DMS153 treated with DMSO at 0.1 percent for 48 hours (cell line): Measurements from ENCODE around the gene TTC12.

Experiments used
- DNase-seq: peaks from one replicate; lab custom pipeline; 2025; ENCODE audit not compliant: unreplicated experiment; lab: John Stamatoyannopoulos, UW

The TTC12 gene

DNA sequence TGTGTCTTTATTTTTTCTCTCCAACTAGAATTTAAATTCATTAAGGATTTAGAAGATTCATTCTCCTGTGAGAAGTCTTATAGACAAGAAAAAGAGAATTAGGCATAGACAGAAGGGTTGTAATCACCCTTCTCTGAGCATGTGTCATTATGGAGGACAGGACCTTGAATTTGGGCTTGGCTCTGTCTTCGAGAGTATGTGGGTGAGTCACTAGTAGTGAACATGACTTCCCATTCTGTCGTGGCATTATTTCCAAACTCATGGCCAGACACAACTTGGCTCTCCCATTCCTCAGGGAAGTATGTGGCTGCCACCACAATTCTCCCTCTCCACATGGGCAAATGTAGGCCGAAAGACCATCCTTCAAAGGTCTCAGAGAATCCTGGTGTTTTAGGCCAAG lies 58.9 kb downstream of the TTC12 start:
- no peak for DNase-seq

DNA sequence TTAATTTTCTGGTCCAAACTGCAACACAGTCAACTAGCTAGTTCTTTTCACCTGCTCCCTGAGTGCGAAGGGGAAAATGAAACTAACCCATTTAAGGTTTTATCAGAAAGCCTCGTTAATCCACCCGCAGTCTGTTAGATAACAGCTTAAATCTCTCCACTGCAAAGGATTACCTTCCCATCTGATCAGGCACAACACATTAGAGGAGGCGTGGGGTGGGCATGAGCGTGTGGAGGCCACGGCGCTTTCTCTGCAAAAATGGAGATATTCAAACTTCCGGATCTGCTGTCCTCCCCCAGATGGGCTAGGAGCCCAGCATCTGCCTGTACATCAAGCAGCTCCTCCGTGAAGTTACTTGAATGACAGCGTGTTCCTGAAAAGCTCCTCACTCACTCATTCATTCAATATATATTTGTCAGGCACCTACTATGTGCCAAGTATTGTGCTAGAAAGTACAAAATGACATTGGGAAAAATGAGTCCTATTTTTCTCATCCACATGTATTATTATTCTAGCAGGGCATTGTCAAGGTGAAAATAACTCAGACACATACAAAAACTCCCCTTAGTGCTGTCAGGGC lies 59.7 kb downstream of the TTC12 start:
- DNase-seq = no peak

DNA sequence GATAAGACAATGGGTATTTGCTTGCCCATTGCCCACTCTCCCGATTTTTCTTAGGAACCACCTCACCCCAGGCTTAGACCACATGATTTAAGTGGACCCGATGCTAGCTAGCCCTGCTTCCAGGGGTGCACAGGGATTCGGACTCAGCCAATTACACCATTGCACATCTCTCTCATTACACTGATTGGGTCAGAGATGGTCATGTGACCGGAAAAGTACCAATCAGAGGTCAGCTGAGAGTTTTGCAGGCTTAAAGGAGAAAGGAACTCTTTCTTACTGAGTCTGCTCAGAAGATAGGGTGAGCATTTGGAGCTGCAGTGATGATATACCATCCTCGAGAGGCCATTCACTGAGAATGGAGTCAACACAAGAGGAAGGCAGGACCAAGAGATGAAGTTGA lies 61.0 kb downstream of the TTC12 start:
- DNase-seq = no peak

DNA sequence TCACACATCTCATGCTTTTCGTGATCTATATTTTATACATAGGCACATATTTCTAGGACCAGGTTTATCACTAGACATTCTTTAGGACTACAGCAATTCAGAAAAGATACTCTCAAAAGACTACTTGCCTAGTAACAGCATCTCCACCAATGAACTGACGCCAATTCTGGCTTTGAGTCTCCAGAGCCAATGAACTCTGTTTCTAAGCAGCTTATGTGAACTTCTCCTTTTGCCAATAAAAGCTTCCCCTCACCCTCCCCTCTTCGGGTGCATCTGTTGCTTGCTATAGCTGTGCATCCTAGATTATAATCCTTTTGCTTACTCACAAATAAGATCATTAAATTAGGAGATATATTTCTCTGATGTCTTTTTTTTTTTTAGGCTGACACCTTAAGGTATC lies 61.8 kb downstream of the TTC12 start:
- DNase-seq = no peak

DNA sequence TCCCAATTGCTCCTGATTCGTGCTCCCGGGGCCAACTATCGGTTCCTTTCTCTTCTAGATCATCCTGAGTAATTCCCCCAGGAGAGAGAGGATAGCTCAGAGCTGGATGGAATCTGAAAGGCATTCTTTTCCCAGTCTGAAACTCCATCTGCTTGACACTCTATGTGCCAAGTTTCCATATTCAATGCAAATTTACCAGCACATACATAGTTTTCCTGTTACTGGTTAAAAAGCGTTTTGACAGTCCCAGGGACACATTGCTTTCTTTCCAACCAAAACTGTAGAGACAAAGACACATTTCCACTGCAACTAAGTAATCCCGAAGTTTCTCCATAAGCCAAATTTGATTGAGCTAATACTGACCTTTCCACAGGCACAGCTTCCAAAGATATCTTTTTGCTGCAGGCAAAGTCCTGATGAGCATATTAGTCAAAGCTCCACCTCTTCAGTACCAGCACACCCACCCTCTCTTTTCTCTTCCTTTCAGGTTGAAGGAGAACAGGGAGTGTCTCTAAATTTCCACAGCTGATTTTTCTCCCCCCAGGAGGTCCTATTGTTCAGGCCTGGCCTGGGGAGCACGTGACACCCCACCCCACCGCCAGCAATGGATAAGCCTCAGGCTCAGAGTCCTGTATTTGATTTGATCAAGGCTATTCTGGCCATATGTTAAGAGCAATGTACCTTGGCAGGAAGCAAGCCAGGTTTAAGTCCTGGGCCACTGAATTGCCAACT lies 63.5 kb downstream of the TTC12 start:
- no peak for DNase-seq

DNA sequence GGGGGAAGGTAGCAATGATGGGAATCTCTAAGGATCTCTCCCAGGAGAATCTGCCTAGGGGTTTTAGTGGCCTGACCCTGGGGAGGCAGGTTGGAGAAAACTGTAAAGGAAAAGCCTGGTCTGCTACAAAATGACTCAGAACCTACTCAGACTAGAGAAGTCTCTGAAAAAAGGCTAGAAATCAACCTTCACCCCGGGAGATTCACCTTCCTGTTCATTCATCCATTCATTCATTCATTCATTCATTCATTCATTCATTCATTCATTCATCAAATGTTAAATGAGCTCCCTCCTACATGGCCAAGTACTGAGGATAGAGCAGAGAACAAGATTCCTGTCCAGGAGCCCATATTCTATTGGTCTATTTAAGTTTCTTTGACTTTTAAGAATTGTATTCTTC lies 64.3 kb downstream of the TTC12 start:
- DNase-seq = no peak

DNA sequence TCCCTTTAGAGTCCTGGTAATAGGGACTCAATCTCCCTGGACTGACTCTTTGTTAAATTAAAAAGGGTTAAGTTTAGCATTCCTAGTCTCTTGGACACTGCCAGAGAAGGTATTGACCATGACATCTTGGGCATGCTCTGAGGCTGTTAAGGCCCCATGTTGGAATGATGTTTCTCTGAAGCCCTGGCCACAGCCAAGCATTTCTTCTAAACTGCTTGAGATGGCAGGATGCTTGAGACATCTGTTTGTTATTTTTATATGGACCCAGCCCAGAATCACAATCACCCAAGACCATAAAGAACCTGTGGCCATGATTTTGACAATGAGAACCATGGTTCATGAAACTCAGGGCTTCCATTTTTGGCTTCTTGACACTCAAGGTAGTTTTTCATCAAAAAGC lies 67.7 kb downstream of the TTC12 start:
- DNase-seq = no peak

DNA sequence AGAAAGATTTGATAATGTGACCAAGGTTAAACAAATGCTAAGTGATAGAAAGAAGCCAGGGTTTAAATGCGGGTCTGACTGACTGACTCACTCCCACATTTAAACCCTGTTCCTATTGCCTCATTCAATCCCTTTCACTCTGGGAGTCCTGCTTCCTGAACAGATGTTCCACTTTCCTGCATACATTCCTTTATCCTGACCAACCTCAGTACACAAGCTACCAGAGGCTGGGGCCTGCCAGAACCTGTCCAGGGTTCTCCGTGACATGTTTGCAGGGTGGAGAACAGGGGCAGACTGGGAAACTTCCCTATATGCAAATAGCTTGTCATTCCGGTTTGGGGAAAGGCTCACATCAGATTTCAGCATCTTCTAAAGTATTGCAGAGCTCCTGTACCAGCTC lies 70.2 kb downstream of the TTC12 start:
- DNase-seq = peak; percentile 37

DNA sequence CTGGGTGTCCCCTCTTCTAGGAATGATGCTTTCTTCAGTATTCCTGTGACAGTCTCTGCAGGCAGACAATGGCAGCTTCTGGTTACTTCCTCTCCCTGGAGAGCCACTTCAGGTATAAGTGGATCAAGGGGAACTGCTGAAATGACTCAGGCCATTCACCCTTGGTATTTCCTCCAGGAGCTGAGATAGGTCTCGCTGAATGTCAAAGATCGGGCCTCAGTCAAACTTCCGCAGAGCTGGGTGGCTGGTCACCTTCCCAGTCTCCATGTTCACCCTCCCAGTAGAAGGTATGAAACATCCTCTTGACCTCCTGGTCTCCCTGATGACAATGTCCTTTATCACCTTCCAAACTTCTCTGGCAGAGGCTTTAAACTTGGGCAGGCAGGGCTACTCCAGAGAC lies 71.4 kb downstream of the TTC12 start:
- no peak for DNase-seq

DNA sequence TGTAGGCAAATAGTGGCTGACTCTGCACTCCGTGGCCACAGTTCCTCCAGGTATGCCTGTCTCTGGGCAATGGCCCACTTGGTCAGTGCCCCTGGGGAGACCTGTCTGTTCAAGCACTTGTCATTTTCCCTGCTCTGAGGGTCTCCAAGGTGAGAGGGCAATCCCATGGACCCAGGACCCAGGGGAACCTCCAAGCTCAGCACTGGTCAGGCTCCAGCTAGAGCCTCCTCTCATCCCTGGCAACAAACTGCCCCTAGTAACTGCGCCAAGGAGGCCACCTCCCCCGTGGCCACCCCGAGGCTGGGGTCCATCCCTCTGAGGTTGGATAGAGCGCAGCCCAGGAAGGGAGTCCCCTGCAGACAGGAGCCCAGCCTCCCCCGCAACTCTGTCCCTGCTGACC lies 72.5 kb downstream of the TTC12 start:
- DNase-seq = no peak

DNA sequence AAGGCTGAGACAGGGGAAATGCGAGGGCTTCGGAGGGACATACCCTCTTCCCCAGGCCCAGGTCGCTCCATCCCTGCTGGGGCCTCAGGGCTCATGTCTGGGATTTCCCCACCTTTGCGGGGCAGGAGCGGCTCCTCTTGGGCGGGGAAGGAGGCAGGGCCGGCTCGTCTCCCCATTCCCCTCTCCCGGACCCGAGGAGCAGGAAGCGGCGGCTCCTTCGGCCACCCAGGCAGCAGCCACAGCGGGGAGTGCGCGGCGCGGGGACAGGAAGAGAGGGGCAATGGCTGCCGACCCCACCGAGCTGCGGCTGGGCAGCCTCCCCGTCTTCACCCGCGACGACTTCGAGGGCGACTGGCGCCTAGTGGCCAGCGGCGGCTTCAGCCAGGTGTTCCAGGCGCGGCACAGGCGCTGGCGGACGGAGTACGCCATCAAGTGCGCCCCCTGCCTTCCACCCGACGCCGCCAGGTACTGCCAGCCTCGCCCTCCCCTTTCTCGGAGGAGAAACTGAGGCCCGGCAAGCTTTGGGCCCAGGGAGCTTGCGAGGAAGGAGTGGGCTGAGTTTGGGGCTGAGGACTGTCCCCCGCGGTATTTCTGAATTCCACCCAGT lies 73.3 kb downstream of the TTC12 start, which contains the start of gene ANKK1:
Gene ANKK1, plus strand, starts transcription at position 175 of the 607 bp plus-strand sequence. Its CDS starts 106 bp downstream, at position 281.
- no peak for DNase-seq

DNA sequence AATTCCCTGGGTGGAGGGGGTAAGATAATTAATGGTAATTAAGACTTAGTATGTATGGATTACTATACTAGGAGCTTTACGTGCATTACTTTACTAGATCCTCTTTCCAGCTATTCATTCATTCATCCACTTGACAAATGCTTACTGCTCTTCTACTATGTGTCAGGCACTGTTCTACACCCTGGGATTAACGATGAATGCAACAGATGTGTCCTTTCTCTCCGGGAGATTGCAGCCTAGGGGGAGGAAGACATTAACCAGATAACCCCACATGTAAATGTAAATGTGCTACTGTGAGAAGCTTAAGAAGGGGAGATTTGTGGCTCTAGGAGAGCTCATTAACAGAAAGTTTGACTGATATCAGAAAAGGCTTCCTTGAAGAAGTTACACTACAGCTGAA lies 74.9 kb downstream of the TTC12 start:
- no peak for DNase-seq

DNA sequence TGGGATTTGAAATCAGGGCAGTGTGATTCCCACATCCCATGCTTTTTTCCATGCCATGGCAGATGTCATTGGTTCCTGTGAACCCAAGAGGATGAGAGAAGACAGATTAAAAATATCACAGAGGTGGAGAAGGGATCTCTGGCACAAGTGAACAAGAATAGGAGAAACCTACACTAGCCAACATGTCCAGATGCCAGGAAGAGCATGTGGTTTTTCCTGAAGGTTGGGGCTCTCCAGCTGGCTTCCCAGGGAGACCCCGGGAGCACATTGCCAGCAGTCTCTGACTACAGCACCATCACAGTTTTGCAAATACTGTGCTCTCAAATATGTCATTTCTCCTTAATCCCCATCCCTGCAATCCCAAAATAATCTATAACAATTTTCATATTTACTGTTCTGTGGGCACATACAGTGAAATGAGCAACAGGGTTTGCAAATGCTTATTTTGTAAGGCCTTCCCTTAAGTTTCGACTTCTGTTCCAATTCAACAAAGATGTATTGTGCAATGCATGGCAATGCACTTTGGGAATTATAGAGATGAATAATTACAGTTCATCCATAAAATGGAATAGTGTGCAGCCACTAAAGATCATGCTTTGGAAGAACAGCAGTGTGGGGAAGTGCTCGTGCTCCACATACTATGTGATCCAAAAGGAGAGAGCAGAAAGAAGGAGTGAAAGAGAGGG lies 78.0 kb downstream of the TTC12 start:
- no peak for DNase-seq

DNA sequence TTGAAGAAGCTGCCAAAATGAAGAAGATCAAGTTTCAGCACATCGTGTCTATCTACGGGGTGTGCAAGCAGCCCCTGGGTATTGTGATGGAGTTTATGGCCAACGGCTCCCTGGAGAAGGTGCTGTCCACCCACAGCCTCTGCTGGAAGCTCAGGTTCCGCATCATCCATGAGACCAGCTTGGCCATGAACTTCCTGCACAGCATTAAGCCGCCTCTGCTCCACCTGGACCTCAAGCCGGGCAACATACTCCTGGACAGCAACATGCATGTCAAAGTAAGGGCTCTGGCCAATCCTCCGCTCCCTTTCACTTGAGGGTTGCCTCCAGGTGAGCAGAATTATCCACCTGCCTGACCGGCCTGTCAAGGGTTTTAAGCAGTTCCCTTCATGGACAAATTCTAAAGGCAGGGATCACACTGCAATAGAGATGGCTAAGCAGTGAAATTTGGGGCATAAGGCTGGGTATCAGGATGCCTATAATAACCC lies 79.2 kb downstream of the TTC12 start:
- DNase-seq = no peak

DNA sequence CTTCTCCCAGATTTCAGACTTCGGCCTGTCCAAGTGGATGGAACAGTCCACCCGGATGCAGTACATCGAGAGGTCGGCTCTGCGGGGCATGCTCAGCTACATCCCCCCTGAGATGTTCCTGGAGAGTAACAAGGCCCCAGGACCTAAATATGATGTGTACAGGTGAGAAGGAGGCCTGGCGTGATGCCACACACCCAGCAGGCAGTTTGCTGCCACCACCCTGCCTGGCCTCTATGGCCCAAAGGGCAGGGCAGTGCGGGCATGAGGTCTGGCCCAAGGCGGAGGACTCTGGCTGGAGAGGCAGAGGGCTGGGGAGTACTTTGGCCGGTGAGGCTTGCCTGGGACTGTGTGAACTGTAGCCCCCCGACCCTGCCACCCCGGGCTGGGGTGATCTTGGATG lies 80.5 kb downstream of the TTC12 start:
- no peak for DNase-seq

DNA sequence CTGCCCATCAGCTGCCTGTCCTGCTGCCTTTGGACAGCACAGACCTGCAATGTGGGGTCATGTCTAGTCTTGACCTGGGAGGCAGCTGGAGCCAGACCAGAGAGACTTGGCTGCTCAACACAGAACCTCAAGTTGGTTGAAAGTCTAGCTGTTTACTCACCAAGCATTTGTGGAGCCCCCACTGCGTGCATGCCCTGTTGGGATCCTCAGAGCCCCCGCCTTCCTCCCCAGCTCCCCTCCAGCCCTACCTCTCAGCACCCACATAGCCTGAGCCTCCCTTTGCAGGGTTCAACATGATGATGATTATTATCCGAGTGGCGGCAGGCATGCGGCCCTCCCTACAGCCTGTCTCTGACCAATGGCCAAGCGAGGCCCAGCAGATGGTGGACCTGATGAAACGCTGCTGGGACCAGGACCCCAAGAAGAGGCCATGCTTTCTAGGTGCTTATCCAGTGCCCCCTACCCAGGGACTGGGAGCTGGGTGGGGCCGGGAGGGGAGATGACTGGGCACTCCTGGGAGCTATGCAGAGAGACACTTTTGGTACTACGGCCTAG lies 81.5 kb downstream of the TTC12 start:
- no peak for DNase-seq

DNA sequence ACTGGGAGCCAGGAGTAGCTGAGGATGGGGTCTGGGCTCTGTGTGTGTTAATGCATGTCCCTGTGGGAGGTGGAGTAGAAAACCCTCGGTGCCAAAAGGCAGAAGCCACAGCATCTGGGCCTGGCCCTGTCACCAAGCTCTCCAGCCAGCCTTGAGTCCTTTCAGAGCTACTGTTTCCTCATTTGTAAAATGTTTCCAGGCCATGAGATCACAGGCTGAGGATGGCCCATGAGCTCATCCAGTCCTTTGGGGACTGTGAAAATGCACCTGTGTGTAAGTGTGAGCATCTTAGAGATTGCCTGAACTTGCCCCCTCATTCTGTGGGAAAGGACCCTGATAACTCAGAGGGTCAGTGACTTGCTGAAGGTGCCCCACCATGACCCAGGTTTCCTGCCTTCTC lies 82.3 kb downstream of the TTC12 start:
- no peak for DNase-seq

DNA sequence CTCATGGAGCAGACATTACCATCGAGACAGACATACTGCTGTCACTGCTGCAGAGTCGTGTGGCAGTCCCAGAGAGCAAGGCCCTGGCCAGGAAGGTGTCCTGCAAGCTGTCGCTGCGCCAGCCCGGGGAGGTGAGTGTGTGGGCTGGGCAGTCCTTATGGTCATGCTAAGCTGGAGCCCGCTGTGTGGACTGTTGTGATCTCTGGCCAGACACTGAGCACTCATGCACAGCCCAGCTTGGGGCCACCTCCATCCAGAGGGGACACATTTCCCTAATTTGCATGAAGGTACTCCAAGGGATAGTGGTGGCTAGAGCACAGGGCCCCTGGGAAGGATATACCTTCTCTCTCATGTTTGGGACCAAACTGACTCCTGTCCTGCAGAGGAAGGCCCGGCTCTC lies 82.8 kb downstream of the TTC12 start:
- no peak for DNase-seq

DNA sequence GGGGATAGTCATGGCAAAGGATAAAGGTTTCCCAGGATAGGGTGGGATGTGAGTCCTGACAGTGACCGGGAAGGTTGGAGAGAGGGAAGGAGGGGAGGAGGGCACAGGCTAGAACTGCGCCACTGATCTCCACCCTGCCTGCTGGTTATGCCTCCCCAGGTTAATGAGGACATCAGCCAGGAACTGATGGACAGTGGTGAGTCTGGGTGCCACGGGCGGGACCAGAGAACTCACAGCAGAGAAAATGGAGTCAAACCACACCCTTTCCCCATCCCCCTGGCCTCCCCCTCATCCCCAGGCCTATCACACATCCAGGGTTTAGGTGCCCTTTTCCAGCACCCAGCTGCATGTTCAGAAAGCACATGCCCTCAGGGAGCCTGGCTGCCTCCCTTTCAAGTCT lies 83.4 kb downstream of the TTC12 start:
- no peak for DNase-seq

DNA sequence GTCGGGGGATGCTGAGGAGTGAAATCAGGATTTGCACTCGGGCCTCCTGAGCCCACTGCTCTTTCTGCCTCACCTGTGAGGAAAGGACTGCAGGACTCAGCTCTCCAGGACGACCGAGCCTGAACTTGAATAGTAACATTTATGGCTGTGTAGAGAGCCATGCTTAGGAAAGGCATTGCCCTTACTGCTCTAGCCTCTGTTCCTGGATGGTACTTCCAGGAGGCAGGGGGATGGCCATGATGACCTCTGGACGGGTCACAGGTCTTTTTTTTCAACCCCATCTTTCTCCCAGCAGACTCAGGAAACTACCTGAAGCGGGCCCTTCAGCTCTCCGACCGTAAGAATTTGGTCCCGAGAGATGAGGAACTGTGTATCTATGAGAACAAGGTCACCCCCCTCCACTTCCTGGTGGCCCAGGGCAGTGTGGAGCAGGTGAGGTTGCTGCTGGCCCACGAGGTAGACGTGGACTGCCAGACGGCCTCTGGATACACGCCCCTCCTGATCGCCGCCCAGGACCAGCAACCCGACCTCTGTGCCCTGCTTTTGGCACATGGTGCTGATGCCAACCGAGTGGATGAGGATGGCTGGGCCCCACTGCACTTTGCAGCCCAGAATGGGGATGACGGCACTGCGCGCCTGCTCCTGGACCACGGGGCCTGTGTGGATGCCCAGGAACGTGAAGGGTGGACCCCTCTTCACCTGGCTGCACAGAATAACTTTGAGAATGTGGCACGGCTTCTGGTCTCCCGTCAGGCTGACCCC lies 84.5 kb downstream of the TTC12 start:
- no peak for DNase-seq
